SIG-M5 (cell line): Measurements from ENCODE around the gene FXYD6.

ENCODE experiments used
- DNase-seq: peaks from one replicate; lab custom pipeline; 2025; lab: John Stamatoyannopoulos, UW

Gene FXYD6

GRCh38 chr11:117828611-117829368 is 47.7 kb downstream of the FXYD6 start:
- no peak for DNase-seq

GRCh38 chr11:117827521-117828511 is 48.6 kb downstream of the FXYD6 start:
- no peak for DNase-seq

GRCh38 chr11:117826832-117827231 is 49.6 kb downstream of the FXYD6 start:
- DNase-seq: no peak

- DNase-seq: no peak
Measured at GRCh38 chr11:117826190-117826570, 50.3 kb downstream of the FXYD6 start.

- no peak for DNase-seq
Measured at GRCh38 chr11:117825538-117826189, 50.8 kb downstream of the FXYD6 start.

GRCh38 chr11:117824571-117825537 is 51.6 kb downstream of the FXYD6 start, which contains the start of gene FXYD2:
FXYD2 (minus strand) TSS chr11:117824744; CDS start chr11:117824678, 66 bp downstream.
- no peak for DNase-seq

- DNase-seq: no peak
Measured at GRCh38 chr11:117823946-117824420, 52.5 kb downstream of the FXYD6 start.

GRCh38 chr11:117823294-117823945 is 53.0 kb downstream of the FXYD6 start:
- no peak for DNase-seq

- no peak for DNase-seq
Measured at GRCh38 chr11:117822074-117823033, 54.1 kb downstream of the FXYD6 start.

- DNase-seq: no peak
Measured at GRCh38 chr11:117821431-117821830, 55.0 kb downstream of the FXYD6 start.

GRCh38 chr11:117820516-117820915 is 55.9 kb downstream of the FXYD6 start:
- DNase-seq: no peak

- DNase-seq: no peak
Measured at GRCh38 chr11:117820071-117820470, 56.4 kb downstream of the FXYD6 start.

GRCh38 chr11:117819096-117820040 is 57.1 kb downstream of the FXYD6 start:
- no peak for DNase-seq

GRCh38 chr11:117818041-117818873 is 58.2 kb downstream of the FXYD6 start:
- no peak for DNase-seq

- no peak for DNase-seq
Measured at GRCh38 chr11:117817368-117818040, 59.0 kb downstream of the FXYD6 start.

GRCh38 chr11:117816846-117817367 is 59.6 kb downstream of the FXYD6 start:
- DNase-seq: no peak
